Raji (cell line): ENCODE results near the gene LIPG.

Source experiments
- POLR2A ChIP-seq: IDR thresholded peaks from 2 replicates; pipeline ENCODE4 v1.6.1; 2011; ENCODE audit warnings: low read depth, low read length, control low read depth; ENCODE audit not compliant: insufficient read depth

The LIPG gene

GRCh38 chr18:49597157-49597931 lies 35.5 kb downstream of the LIPG start:
- TF ChIP-seq POLR2A, result no peak

DNA sequence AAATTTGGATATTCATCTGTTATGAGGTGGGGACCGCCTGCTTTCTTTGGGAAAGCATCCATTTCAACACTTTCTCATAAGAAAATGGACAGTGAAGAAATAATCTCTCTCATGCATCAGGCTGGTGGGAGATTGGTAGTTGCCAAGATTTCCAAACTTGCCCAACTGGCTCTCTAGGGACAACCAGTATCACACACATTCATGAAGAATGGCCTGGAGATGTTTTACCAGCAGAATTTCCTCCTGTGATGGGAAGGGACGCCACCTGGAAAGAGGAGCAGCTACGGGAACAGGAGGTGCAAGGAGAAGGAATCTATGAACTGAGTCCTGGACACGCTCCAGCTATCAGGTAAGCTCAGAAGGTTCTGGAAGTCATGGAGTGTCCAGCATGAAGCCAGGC lies 39.4 kb downstream of the LIPG start:
- TF ChIP-seq POLR2A, result no peak

GRCh38 chr18:49608366-49609255 lies 46.8 kb downstream of the LIPG start:
- TF ChIP-seq POLR2A, result no peak

- TF ChIP-seq POLR2A, result no peak
These were observed 47.6 kb downstream of the LIPG start for GRCh38 chr18:49609256-49610021.

DNA sequence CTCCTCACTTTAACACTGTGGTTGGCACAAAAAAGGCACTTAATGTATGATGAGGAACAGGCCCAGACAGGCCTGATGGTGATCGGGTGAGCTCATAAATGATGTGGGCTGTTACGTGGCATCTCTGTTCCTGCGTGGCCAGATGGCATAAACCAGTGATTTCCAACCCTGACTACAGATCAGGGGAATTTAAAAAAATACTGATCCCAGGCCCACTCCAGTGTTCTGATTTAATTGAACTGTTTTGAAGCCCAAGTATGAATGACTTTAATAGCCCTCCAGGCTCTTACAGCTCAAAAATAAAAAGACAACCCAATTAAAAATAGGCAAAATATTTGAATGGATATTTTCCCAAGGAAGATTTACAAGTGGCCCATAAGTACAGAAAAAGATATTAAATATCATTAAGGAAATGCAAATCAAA lies 48.2 kb downstream of the LIPG start:
- TF ChIP-seq POLR2A, result no peak

- no peak for TF ChIP-seq POLR2A
These were observed 49.5 kb downstream of the LIPG start for GRCh38 chr18:49611316-49611715.

- no peak for TF ChIP-seq POLR2A
These were observed 50.7 kb downstream of the LIPG start for GRCh38 chr18:49612515-49613033.

- TF ChIP-seq POLR2A, result no peak
These were observed 51.3 kb downstream of the LIPG start for GRCh38 chr18:49613141-49613640.

GRCh38 chr18:49613641-49614151 lies 51.8 kb downstream of the LIPG start:
- TF ChIP-seq POLR2A, result no peak

- TF ChIP-seq POLR2A, result no peak
These were observed 54.9 kb downstream of the LIPG start for GRCh38 chr18:49616618-49617328.

- no peak for TF ChIP-seq POLR2A
These were observed 55.5 kb downstream of the LIPG start for GRCh38 chr18:49617329-49617695.

DNA sequence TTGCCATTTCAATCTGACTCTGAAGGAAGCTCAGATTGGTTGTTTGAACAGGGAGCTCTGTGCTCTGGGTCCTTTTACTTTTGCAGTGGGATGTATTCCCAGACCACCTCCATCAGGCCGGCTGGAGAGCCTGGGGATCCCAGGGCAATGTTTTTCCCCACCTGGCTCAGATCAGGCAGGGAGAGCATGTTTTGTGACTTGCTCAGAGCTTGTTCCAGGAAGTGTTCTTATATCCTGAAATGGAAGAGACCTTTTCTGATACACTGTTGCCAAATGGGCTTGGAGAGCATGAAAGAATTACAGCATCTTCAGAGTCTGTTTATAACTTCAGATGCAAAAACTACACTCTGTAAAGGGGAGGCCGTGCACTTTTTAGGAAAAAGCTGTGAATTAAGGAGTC lies 56.0 kb downstream of the LIPG start:
- TF ChIP-seq POLR2A, result no peak

DNA sequence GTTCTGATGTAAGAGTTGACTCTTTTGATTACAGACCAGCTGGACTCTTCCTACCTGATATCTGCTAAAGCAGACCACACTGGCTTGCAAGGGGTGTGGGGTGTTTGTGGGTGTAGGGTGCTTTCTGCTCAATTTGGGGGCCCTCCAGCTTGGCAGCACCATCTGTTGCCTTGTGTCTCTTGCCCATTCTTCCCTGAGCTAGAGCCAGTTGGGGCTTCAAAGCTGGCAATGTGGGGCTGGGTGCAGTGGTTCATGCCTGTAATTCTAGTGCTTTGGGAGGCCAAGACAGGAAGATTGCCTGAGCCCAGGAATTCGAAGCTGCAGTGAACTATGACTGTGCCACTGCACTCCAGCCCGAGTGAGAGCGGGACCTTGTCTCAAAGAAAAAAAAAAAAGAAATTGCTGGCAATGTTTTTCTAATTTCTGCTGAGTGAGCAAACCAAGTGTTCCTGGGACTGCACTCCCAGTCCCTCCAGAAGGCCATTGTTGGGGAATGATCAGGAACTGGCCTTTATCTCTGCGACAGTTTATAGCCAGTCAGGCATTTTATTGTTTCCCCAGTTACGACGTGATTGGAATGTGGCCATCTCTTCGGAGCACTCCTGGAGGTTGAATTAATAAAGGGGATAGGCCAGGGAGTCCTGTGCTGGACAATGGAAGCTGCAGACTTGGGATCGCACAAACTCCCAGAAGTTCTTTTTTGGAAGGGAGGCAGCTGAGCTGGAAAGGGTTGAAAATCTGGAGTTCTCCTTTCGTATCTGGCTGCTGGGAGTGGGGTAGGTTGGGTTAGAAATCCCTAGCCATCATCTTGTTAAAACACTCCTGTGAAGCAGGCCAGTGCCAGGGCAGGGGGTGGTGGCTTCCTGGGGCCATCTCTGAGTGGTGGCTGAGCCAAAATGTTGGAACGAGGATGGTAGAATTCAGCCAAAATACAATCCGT lies 57.2 kb downstream of the LIPG start:
- no peak for TF ChIP-seq POLR2A
